GM18498 (cell line): ENCODE measurements around the gene GRWD1.
"Not testable (repeated sequence)": the region's sequence is repeated elsewhere in the genome, so short reads cannot be mapped to it uniquely, and the experiment has no call there.

ENCODE experiments used
- ATAC-seq: cut with Tn5 transposase; IDR thresholded peaks from one replicate; pipeline ENCODE4 v1.9.1; 2021; ENCODE audit warnings: mild to moderate bottlenecking, moderate library complexity; ENCODE audit not compliant: unreplicated experiment

GRWD1 gene

DNA sequence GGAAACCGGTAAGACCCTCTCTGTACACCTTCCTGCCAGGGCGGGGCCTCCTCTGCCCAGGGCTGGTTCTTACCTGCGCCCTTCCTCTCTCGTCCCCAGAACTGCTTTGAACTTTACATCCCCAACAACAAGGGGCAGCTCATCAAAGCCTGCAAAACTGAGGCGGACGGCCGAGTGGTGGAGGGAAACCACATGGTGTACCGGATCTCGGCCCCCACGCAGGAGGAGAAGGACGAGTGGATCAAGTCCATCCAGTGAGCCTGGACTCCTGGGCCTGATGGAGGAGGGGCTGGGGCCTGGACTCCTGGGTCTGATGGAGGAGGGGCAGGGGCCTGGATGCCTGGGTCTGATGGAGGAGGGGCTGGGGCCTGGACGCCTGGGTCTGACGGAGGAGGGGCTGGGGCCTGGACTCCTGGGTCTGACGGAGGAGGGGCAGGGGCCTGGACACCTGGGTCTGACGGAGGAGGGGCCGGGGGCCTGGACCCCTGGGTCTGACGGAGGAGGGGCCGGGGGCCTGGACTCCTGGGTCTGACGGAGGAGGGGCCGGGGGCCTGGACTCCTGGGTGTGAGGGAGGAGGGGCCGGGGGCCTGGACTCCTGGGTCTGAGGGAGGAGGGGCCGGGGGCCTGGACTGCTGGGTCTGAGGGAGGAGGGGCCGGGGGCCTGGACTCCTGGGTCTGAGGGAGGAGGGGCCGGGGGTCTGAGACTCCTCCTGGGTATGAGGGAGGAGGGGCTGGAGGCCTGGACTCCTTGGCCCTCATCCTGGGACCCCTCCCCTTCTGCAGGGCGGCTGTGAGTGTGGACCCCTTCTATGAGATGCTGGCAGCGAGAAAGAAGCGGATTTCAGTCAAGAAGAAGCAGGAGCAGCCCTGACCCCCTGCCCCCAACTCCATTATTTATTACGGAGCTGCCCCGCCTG is 32.8 kb downstream of the GRWD1 start:
- no peak for ATAC-seq

- ATAC-seq: no peak
Observed at GRCh38 chr19:48479686-48480085, 33.9 kb downstream of the GRWD1 start.

GRCh38 chr19:48480183-48480557 is 34.4 kb downstream of the GRWD1 start:
- no peak for ATAC-seq

GRCh38 chr19:48480558-48481500 is 35.0 kb downstream of the GRWD1 start:
- peak; percentile 56 for ATAC-seq

- no peak for ATAC-seq
Observed at GRCh38 chr19:48481846-48482639, 36.3 kb downstream of the GRWD1 start.

- no peak for ATAC-seq
Observed at GRCh38 chr19:48483301-48483700, 37.5 kb downstream of the GRWD1 start.

GRCh38 chr19:48484247-48484893 is 38.6 kb downstream of the GRWD1 start:
- no peak for ATAC-seq

- no peak for ATAC-seq
Observed at GRCh38 chr19:48484931-48485612, 39.3 kb downstream of the GRWD1 start.

- not testable (repeated sequence) for ATAC-seq
Observed at GRCh38 chr19:48486706-48487105, 40.9 kb downstream of the GRWD1 start.

- ATAC-seq: no peak
Observed at GRCh38 chr19:48487544-48487943, 41.8 kb downstream of the GRWD1 start.

- no peak for ATAC-seq
Observed at GRCh38 chr19:48487948-48488347, 42.2 kb downstream of the GRWD1 start.

GRCh38 chr19:48488478-48488877 is 42.7 kb downstream of the GRWD1 start:
- ATAC-seq: not testable (repeated sequence)

- ATAC-seq: peak; percentile 54
Observed at GRCh38 chr19:48489608-48490216, 43.9 kb downstream of the GRWD1 start.

GRCh38 chr19:48490981-48491792 is 45.4 kb downstream of the GRWD1 start:
- ATAC-seq: no peak

DNA sequence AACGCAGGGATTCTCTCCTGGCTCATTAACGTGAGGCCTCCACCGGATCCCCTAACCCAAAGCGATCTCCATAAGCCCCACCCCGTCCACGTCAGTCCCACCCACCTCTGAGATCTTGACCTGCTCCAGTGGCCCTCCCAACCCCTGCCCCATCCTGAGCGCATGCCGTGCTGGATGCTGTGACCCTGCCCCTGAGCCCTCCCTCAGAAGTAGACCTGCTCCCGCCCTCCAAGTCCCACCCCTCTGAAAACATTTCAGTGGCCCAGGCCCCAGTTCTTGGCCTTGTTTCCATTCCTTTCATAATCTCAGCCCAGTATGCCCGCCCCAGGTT is 46.0 kb downstream of the GRWD1 start:
- no peak for ATAC-seq

DNA sequence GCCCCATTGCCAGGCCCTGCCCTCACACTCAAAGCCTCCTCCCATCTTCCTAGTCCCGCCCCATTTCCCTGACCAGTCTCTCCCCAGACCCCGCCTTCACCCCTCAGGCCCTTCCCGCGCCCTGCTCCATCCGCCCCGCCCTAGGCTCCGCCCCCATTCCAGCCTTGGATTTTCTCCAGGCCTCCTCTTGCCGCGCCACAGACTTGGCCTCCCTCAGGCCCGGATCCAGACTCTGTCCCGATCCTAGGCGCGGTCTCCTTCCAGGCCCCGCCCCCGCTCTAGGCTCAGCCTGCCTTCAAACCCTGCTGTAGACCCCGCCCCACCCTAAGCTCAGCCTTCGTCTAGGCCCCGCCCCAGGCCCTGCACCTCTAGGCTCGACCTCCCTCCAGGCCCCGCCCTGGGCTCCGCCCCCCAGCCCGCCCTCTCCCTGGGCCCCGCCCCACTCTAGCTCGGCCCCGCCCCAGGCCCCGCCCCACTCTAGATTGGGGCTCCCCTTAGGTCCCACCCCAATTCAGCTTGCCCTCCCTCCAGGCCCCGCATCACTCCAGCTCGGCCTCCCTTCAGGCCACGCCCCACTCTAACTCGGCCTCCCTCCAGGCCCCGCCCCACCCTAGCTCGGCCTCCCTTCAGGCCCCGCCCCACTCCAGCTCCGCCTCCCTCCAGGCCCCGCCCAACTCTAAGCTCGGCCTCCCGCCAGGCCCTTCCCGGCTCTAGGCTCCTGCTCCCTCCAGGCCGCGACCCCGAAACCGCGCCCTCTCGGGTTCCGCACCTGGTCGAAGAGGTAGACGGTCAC is 47.3 kb downstream of the GRWD1 start:
- peak; percentile 56 for ATAC-seq

GRCh38 chr19:48493718-48494401 is 48.1 kb downstream of the GRWD1 start:
- ATAC-seq: peak; percentile 9
